ENCODE data around the gene MCM3AP. TPM values are rescaled to one million over a fixed set of nuclear protein-coding genes. Genes with fewer than 3 reads are reported as not detected.

The MCM3AP gene
- total RNA-seq, 1 donor from 2014 or later, result 92.2 TPM

DNA sequence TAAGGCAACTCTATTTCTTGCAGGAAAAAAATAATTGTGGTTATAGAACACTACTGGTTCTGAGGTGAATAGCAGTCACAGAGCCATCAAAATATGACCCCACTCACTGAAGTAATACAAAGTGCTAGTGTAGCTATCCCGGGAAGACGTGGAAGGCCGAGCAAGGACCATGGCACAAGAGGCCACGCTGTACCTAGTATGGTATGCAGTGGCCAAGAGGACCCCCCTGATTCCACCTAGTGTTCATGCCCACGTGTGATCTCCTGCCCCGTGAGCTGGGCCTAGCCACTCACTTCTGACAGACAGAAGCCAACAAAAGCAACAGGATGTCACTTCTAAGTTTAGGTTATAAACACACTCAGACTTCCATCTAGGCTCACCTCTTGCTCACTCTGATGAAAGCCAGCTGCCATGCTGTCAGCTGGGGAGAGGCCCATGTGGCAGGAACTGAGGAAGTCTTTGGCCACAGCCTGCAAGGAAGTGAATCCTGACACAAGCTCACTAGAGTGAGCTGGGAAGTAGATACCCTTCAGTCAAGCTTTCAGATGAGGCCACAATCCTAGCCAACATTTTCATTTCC is 35.2 kb downstream of the MCM3AP start:
- Histone ChIP-seq H3K4me3 (no peak overlapping the region), H3K9me3 (no peaks in the 10 kb centered on the region), H3K27me3 (no peaks in the 10 kb centered on the region), H3K36me3 (peaks cover 99% of the 10 kb centered on the region), H3K4me1 (no peaks in the 10 kb centered on the region), H3K27ac (no peak overlapping the region)
- TF ChIP-seq, protein P1, sequence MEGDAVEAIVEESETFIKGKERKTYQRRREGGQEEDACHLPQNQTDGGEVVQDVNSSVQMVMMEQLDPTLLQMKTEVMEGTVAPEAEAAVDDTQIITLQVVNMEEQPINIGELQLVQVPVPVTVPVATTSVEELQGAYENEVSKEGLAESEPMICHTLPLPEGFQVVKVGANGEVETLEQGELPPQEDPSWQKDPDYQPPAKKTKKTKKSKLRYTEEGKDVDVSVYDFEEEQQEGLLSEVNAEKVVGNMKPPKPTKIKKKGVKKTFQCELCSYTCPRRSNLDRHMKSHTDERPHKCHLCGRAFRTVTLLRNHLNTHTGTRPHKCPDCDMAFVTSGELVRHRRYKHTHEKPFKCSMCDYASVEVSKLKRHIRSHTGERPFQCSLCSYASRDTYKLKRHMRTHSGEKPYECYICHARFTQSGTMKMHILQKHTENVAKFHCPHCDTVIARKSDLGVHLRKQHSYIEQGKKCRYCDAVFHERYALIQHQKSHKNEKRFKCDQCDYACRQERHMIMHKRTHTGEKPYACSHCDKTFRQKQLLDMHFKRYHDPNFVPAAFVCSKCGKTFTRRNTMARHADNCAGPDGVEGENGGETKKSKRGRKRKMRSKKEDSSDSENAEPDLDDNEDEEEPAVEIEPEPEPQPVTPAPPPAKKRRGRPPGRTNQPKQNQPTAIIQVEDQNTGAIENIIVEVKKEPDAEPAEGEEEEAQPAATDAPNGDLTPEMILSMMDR (IDR thresholded peaks at IDR 0.05), result no peak
- DNase-seq (no peak), ATAC-seq (no peak)
- intact Hi-C loops (cut with DNase I), result no loop called here

DNA sequence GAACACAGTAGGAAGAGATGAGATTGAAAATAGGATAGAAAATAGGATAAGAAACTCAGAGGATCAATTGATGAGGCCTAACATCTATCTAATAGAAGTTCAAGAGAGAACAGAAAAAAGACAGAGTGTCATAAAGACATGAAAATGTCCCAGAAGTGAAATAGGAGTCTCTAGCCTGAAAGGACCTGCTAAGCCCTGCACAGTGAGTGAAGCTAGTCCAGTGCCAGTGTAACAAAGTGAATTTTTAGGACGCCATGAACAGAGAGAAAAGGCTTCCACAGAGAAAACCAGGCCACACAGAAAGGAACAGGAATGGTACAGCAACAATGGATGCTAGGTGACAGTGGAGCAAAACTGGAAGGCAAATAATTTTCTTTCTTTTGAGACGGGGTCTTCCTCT is 36.6 kb downstream of the MCM3AP start:
- Histone ChIP-seq H3K27ac (no peak overlapping the region), H3K9me3 (no peaks in the 10 kb centered on the region), H3K4me1 (no peaks in the 10 kb centered on the region), H3K4me3 (no peak overlapping the region), H3K36me3 (peaks cover 99% of the 10 kb centered on the region), H3K27me3 (no peaks in the 10 kb centered on the region)
- intact Hi-C loops (cut with DNase I), result no loop called here
- ATAC-seq, result no peak
- TF ChIP-seq, protein P1 (IDR thresholded peaks at IDR 0.05), result no peak
- no peak for DNase-seq

DNA sequence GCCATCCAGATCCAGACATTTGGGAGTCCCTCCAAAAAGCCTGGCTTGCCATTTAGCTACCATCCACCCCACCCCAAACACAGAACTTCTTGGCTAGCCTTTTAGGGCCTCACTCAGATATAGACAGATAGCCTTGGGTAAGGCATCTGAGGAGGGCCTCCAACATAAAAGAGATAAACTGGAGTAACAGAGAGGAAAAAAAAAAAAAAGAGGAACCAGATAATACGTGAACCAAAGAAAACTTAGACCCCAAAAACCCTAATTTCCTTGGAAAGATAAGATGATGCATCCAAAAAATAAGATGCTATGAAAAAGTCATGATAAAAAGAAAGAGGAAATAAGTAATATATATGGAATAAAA is 37.0 kb downstream of the MCM3AP start:
- intact Hi-C loops (cut with DNase I), result no loop called here
- no peaks in the 10 kb centered on the region for H3K9me3 ChIP-seq
- peaks cover 99% of the 10 kb centered on the region for H3K36me3 ChIP-seq
- DNase-seq (no peak), ATAC-seq (no peak)
- TF ChIP-seq, protein P1 (IDR thresholded peaks at IDR 0.05), result no peak
- no peaks in the 10 kb centered on the region for H3K4me1 ChIP-seq
- H3K27me3 ChIP-seq, result no peaks in the 10 kb centered on the region
- no peak overlapping the region for H3K27ac ChIP-seq
- no peak overlapping the region for H3K4me3 ChIP-seq

DNA sequence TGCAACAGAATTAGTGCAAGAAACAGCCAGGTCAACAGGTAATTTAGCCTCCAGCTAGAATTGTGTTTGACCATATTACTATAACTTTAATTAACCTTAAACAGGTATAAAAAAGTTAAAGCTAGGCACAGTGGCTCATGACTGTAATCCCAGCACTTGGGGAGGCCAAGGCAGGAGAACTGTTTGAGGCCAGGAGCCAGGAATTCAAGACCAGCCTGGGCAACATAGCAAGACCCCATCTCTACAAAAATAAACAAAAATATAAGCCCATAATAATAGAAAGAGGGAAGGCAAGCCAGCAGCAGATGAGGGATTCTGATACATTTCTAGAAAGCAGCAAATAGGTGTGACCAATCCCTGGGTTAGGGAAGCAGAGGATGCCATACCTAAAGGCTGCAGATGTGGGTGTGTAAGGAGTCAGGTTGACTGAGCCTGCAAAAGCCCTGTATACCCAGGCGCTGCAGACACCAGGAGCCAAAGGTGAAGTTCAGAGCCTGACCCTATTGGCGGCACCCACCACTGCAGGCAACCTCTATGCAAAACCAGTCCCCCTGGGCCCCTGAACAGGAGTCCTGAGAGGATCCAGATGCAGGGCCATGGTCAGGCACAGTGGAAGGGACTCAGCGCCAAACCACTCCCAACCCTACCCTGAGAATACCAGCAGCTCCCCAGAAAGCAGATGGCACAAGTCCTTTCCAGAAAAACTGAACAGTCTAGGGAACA is 37.6 kb downstream of the MCM3AP start:
- no peaks in the 10 kb centered on the region for H3K9me3 ChIP-seq
- no peak overlapping the region for H3K4me3 ChIP-seq
- TF ChIP-seq, protein P1 (IDR thresholded peaks at IDR 0.05), result no peak
- ATAC-seq (no peak), DNase-seq (no peak)
- H3K27ac ChIP-seq, result no peak overlapping the region
- H3K4me1 ChIP-seq, result no peaks in the 10 kb centered on the region
- H3K36me3 ChIP-seq, result peaks cover 99% of the 10 kb centered on the region
- no peaks in the 10 kb centered on the region for H3K27me3 ChIP-seq
- intact Hi-C loops (cut with DNase I), result no loop called here

DNA sequence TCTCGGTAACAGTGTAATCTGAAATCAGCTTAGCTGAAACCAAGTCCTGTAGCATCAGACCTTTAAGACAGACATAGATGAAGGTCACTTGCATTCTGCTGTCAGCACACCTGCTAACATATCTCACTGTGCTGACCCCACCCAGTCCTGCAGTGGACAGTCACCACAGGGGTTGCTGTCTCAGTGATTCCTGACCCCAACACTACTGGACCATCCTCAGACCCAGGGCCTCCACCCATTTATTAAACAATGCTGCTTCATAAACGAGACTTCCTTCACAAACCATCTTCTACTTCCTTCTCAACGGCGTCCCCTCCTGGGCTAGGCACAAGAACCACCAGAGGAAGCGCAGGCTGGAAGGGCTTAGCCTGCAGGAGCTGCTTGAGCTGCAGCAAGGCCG is 39.1 kb downstream of the MCM3AP start:
- TF ChIP-seq, protein P1 (IDR thresholded peaks at IDR 0.05), result no peak
- H3K36me3 ChIP-seq, result peaks cover 99% of the 10 kb centered on the region
- DNase-seq, result no peak

More for the DNA sequence above, 39.1 kb downstream of the MCM3AP start:
- intact Hi-C loops (cut with DNase I), result no loop called here
- Histone ChIP-seq H3K9me3 (no peaks in the 10 kb centered on the region), H3K27ac (no peak overlapping the region), H3K4me3 (no peak overlapping the region), H3K4me1 (no peaks in the 10 kb centered on the region), H3K27me3 (no peaks in the 10 kb centered on the region)
- ATAC-seq, result no peak

Data from upper lobe of right lung (tissue), 1 donor.